RWPE1 (cell line): Measurements from ENCODE around the gene ERBB3.

ENCODE experiments used
- CTCF ChIA-PET: fragments of 350-600 bp; sonication (Branson Sonifier 250); formaldehyde crosslinking; extraction: SDS; loops from one replicate; lab custom pipeline; 2021; lab: Yijun Ruan, JAX
- POLR2A ChIA-PET: fragments of 400-600 bp; formaldehyde crosslinking; extraction: SDS; loops from one replicate; lab custom pipeline; 2020; ENCODE audit warnings: antibody characterized with exemption; ENCODE audit not compliant: low non-redundant PET; lab: Yijun Ruan, JAX
- DNase-seq: peaks from one replicate; pipeline ENCODE4 v3.0.0; 2012; ENCODE audit warnings: low spot score
- H3K27ac ChIP-seq: fragments of 450-650 bp; 2 replicates; pipeline ENCODE4 v1.5.1; 2017
- TF ChIP-seq, protein P1 (sequence below): fragments of 450-650 bp; conservative IDR thresholded peaks from 2 replicates; pipeline ENCODE4 v1.5.1; 2017; ENCODE audit warnings: low read depth, mild to moderate bottlenecking

ERBB3 gene

DNA sequence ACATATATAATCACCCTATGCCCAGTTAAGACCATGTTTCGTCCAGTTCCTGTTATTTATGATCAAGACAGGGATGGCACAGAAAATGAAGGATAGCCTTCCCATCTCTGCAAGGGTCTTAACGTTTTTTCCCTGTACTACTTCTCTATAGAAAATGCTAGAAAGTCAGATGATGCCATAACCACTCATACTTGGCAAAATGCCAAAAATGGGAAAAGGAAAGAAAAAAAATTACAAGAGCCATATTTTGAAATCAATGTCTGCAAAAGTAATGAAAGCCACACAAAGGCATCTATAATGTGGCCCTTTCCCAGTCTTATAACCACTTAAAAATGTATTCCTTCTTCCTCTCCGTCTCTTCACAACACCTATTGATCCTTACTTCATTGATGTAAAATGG lies 70.6 kb downstream of the ERBB3 start:
- CTCF ChIA-PET = interaction anchor here (0.6 to 1.3 kb wide), 2 partner anchors 37 to 49 kb away, joined by 4 to 5 read pairs; no protein-coding TSS in a partner anchor
- DNase-seq = peak; percentile 33
- TF ChIP-seq, protein P1, sequence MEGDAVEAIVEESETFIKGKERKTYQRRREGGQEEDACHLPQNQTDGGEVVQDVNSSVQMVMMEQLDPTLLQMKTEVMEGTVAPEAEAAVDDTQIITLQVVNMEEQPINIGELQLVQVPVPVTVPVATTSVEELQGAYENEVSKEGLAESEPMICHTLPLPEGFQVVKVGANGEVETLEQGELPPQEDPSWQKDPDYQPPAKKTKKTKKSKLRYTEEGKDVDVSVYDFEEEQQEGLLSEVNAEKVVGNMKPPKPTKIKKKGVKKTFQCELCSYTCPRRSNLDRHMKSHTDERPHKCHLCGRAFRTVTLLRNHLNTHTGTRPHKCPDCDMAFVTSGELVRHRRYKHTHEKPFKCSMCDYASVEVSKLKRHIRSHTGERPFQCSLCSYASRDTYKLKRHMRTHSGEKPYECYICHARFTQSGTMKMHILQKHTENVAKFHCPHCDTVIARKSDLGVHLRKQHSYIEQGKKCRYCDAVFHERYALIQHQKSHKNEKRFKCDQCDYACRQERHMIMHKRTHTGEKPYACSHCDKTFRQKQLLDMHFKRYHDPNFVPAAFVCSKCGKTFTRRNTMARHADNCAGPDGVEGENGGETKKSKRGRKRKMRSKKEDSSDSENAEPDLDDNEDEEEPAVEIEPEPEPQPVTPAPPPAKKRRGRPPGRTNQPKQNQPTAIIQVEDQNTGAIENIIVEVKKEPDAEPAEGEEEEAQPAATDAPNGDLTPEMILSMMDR = no peak
- POLR2A ChIA-PET = no interaction called here
- peak overlapping the region; percentile 97 for H3K27ac ChIP-seq

- TF ChIP-seq, protein P1 = peak; percentile 59
- H3K27ac ChIP-seq = peak overlapping the region; percentile 97
- ChIA-PET POLR2A (interaction anchor here (0.6 kb wide), 1 partner anchor 16 kb away, joined by 4 read pairs; no protein-coding TSS in a partner anchor), CTCF (interaction anchor here (0.6 to 1.3 kb wide), 5 partner anchors 12 to 36 kb away, joined by 3 to 6 read pairs (median 4); no protein-coding TSS in a partner anchor)
- peak; percentile 70 for DNase-seq
These were observed 71.7 kb downstream of the ERBB3 start for GRCh38 chr12:56151672-56152131.

DNA sequence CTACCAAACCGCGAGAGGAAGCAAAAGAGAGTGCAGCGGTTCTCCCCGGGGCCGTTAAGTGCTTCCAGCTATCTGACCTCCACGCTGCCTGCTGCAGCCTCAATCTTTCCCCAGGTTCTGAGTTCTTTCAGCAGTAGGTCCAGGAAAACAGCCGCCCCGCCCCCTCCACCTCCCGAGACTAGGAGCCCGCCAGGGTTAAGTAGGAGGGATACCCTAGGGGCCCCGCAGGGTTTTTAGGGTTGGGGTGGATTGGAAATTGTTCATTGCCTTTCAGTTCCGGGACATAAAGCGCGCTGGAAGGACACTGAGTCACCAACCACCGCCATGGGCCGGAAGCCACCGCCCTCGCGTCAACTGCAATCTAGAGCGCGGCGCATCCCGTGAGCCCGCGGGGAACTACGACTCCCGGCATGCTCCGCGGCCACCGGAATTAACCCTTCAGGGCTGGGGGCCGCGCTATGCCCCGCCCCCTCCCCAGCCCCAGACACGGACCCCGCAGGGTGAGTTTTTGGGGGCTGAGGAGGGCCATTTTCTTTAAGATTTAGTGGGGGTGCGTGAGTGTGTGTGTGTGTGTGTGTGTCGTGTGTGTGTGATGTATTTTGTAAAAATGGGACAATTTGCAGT lies 72.3 kb downstream of the ERBB3 start, which contains the start of gene MYL6B:
Gene MYL6B (plus strand): TSS at position 456 of the 624 bp plus-strand sequence. CDS start 1,332 bp downstream, outside the sequence.
- POLR2A ChIA-PET = no interaction called here

More for the DNA sequence above, 72.3 kb downstream of the ERBB3 start, which contains the start of gene MYL6B:
- TF ChIP-seq, protein P1 = no peak
- CTCF ChIA-PET = interaction anchor here (0.6 to 1.3 kb wide), 3 partner anchors 14 to 30 kb away, joined by 4 to 6 read pairs (median 5); no protein-coding TSS in a partner anchor
- peak within 1 kb of the TSS; percentile 97 for H3K27ac ChIP-seq
- peak; percentile 91 for DNase-seq
